ENCODE results near the gene PNCK.
"Not testable (repeated sequence)": the region's sequence is repeated elsewhere in the genome, so short reads cannot be mapped to it uniquely, and the experiment has no call there.

PNCK gene

DNA sequence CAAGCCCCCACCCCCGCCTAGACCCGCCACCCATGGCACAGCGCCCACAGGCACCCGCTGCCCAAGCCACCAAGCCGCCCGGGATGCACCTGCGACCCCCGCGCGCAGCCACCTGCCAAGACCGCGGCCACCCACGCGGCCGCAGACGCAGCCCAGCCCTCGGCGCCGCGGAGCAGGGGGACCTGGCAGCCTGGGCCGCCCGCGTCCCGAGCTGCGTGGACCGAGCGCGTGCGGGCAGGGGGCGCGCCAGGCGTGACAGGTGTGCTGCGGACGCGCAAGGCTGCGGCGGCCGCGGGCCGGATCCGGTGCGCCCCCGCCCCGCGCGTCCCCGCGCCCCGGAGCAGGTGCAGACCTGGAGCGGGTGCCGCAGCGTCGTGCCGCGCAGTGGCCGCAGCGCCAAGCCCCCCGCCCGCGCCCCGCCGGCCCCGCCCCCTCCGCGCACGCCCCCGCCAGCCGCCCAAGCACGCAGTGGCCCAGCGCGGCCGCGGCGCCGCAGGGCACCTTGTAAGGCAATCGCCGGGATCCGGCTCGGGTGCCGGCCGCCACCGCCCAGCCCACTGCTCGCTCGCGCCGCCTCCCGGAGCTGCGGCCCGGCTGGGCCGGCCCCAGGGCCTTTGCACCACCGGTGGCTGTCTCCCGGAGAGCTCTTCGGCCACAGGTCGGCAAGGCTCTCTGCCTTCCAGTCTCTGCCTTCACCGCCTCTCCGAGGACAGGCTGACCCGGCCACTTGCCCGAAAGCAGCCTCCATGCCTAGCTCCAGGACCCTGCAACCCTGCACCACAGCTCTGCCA lies at the start of gene PNCK:
Gene PNCK (minus strand): TSS at position 386 of the 791 bp plus-strand sequence. CDS start 737 bp downstream, outside the sequence.
- no peak for DNase-seq

DNA sequence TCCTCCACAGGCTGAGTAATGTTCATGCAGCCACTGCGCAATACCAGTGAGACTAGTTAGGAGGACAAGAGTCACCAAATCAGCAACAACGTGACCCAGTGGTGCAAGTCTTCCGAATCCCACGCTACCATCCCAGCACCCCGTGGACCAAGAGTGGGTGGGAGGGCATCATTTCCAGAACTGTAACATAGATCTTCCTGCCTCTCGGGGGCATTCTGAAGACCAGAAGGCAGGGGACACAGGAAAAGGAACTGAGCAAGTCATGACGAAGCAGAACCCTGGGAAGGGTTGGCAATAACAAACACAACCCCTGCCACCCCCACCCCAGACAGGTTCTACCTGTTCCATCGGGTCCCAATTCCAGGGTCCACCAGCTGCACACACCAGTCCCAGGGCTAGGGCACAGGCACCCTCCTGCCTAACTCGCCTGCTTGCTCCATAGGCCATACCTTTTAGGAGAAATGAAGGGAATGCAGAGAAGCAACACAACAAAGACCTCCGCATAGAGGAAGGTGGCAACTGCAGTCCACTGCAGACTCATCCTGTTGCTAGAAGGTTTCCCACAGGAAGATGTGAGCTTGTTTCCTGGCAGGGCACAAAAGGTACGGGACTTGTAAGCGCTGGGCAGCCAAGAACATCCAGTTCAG lies 49.2 kb upstream of the PNCK start:
- DNase-seq = no peak

DNA sequence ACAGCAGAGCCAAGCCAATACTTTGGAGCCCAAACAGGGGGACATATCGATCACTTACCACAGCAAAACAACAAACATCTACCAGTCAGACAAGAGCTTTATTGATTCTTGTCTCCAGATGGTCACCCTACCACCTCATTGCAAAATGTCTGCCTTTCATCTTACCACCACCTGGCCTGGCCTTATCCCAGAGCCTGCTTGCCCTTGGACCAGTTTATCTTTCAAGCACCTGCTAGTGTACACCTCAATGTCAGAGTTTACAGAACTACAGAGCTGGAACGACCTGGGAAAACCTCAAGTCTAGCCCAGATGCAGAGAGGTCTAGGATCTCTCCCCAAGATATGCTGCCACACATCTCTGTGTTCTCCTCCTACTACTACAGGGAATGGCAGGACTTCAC lies 46.1 kb upstream of the PNCK start:
- DNase-seq = no peak

DNA sequence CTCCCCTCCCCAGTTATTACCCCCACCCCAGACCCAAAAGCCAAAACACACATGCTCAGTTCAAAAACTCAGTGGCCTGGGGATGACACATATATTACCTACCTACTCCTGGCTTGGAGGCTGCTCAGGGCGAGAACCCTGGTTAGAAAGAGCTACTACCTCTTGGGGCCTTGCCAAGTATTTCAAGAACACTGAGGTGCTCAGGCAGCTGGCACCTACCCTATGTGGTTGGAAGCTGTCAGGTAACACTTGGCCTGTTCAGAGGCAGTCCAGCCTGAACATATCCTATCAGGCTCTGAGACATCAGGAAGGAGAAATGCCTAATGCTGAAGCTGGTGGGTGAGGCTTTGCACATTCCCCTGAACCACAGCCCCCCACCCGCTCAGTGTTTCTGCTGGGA lies 45.6 kb upstream of the PNCK start:
- no peak for DNase-seq

DNA sequence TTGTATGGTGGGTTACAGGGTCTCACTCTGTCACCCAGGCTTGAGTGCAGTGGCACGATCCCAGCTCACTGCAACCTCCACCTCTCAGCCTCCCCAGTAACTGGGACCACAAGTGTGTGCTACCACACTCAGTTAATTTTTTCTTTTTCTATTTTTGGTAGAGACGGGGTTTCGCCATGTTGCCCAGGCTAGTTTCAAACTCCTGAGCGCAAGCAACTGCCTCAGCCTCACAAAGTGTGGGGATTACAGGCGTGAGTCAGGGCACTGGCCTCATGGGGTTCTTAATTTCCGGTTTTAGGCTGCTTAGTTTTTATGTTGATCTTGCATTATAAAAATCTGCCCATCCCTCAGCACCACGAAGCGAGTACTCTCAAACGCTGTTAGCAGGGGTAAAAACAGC lies 43.8 kb upstream of the PNCK start:
- no peak for DNase-seq

DNA sequence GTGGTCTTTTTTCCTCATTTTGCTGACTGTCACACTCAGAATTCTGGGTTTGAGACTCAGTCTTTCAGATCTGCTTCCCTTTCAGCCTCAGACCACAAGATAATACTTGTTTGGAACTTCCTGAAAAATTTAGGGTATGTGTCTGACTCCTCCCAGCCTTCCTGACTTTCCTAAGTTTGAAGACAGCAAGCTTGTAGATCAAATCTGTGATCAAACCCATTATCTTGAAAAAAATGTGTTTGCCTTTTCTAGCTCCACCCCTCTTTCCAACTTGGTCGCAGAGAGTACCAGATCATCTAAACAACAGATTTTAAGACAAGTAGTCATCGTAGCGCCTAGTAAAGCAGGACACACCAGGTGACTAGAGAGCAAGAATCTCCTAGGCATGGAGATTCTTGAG lies 40.6 kb upstream of the PNCK start:
- no peak for DNase-seq

DNA sequence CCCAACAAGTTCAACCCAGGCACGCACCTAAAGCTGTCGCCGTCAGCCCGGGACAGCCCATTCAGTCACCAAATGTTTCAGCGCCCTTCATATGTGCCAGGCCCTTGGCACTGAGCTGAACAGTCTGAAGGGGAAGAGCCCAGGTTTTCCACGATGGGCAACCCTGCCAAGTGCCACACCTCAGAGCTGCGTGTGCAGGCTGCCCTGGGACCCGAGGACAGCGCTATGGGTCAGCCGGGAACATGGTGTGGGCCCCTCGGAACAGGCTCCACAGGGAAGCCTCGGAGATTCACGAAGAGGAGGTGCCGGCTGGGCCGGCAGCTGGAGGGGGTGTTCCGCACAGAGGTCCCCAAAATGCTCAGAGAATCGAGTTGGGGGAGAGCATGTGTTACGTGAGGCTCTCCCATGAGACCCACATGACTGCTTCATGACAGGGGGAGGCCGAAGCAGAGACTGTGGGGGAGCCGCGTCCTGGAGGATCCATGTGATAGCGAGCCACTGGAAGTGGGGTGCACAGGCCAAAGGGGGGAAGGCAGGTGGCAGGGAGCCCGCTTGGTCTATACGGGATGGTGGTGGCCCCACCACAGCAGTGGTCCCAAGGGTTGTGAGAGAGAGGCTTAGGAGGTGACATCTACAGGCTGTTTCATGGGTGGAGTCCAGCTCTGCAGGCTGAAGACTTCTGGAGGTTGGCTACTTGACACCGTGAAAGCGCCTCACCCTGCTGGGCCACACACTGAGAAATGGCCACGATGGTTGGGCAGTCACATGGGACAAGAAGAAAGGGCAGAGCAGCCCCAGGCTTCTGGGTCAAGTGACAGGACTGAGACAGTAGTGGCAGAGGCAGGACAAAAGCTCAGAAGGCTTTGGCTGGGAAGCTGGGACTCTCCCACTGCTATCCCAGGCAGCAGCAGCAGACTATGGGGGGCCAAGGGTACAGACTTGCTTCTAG lies 36.4 kb upstream of the PNCK start:
- no peak for DNase-seq

DNA sequence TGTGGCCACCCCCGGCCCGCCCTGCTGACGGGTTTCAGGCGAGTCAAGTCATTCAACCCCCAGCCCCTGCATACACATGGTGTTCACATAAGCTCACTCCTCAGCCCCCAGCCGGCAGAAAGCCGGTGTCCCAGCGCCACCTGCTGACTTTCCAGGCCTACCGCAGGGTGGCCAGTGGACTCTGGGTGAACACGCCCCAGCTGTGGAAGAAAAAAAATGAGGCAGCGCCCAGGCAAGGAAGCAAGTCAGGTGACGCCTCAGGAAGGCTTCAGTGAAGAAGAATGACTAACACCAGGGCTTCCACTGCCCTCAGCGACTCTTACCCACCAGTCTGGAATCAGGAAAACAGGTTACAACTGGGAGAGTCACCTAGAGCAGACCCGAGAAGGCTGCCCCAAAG lies 34.8 kb upstream of the PNCK start:
- DNase-seq = no peak

DNA sequence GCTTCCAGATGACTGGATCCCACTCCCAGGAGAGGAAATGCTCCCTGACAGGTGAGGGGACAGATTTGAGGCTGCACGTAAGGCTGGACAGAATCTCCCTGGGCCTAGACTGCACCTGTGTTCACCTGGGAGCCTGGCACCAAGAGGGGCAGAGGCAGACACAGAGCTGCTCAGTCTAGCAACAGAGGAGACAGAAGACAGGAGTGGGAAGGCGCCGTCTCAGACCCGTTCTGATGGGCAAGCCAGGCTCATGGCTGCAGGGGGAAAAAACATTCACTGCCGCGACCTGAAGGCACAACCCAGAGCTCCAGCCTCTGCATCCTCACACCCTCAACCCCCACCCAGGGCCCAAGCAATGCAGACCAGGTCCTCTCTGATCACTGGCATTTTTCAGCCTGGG lies 33.8 kb upstream of the PNCK start:
- DNase-seq = no peak

DNA sequence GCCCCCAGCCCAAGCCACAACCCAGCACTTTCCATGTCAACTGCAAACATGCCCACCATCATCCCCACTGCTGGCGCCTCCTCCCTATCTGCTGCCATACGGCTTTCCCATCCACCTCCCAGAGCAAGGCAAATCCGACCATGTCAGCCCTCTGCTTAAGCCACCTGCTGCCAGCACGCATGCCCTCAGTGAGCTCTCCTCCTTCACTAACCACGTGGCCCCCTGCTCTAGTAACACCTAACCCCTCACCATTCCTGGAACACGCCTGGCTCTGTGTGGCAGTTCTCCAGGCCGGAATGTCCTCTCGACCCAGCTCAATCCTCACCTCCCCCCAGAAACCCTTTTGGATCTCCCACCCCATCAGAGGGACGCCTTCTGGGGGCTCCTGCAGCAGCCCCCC lies 33.2 kb upstream of the PNCK start:
- DNase-seq = no peak

DNA sequence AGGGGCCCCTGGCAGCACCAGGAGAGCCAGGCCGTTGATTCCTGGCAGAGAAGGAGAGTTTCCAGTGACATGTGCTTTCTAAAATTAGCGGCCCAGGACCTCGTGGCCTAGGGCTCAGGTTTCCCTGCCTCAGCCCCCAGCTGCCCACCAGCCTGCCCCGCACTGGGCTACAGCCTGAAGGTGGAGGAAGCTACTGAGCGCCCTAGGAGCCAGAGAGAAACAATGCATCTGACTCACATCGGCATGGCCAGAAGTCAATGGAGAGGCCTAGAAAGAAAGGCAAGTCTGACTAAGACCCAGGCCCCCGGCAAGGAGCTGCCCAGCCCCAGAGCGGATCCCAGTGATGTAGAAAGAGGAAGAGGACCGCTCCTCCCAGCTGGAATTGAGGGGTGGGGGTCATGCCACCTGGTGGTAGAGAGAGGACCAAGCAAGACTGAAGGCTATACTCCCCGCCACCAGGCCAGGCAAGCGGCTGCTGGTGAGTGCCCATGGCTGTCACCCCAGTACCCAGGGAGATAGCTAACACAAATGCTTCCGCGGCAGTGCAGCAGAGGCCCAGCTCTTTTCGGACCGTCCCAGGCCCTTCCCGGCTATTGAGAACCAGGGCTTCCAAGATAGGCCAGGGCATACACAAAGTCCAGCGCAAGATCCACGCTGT lies 31.9 kb upstream of the PNCK start:
- not testable (repeated sequence) for DNase-seq

DNA sequence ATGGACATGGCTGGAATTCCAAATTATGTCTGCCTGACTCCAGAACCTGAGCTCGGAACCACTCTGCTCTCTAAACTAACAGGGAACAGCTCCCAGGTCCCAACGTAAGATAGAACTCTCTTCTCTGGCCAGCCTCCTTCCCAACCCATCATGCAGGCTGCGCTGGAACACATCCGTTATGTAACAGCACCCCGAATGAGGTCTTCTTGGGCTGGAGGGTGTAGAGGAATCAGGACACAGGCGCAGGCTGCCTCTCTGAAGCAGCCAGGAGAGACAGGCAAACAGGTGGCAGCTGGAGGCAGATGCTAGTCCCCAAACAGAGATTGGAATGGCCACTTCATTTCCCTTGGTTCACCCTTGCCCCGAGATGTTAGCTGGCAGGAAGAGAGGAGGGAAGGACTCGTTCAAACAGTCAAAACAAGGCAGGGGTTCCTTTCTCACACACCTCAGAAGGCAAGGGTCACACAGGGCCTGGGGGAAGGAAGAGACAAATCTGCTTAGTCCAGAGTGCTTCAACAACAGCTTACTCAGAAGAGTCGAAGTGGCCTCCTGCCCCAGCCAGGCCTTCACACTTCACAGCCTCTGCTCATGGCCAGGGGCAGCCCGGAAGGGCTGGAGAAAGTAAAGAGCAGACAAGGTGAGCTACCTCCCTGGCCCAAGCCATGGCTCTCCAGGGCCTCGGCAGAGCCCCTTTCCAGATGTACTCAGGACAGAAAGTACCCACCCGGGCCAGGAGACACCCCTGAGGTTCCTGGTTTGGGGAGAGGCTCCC lies 31.2 kb upstream of the PNCK start:
- DNase-seq = not testable (repeated sequence)

DNA sequence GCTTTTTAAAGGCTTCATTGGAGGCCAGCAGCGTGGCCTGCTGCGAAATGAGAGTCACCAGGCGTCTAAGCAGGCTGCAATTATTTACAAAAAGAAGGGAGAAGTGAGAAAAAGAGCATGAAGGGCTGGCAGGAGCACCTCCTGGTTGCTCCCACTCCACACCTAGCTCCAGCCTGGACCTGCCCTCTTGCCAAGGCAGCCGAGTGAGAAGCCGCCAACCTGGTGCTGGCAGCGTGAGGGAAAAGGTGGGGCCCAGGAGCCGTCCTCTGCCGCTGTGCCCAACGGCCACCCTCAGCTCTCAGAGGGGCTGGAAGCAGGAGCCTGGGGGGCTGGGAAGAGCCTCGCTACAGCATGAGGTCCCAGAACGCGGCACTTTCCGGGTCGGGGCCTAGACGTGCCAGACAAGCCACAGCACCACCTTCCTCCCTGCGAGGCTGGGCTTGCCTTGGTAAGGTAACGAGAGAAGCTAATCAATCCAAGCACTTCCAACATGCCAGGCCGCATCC lies 30.5 kb upstream of the PNCK start:
- no peak for DNase-seq

DNA sequence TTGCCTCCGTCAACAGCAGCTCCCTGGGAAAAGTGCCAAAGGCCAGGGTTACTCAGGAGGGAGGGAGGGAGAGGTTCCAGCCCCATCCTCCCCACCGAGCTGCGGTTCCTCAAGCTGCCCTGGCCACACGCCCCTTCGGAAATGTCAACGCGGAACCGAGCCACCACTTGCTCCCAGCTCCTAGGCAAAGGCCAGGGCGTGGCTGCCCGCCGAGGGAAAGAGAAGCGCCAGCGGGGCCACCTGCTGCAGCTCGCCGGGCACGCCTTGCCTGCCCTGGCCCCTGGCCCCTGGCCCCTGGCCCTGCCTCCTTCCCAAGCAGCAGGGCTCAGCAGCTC lies 29.4 kb upstream of the PNCK start:
- DNase-seq = no peak

DNA sequence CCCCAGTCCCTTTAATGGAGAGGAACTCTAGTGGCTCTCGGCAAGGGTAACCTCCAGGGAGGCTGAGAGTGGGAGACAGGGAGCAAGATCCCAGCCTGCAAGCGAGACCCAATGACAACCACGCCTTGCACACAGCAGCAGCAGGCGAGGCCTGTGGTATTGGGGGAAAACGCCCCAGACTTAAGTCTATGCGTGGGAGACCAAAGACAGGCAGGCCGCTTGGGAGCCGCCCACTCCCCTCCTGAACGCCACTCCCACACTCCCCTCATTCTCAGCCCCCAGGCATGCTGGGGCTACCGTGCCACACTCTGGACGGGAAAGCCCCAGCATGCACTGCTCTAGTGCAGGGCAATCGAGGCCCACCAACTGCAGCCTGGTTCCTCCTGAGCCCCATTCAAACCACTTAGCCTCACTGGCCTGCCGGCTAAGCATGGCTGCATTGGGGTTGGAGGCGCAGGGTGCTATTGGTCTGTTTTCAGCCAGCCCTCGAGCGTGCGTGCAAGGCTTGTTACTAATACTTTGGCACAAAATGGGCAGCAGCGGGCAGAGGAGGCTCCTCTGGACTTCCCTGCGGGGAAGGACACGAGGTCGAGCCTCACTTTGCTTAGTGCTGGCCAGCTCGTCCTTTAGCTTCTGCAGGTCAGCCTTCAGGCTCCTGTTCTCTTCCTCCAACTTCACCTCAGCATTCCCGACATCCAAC lies 28.9 kb upstream of the PNCK start:
- no peak for DNase-seq

DNA sequence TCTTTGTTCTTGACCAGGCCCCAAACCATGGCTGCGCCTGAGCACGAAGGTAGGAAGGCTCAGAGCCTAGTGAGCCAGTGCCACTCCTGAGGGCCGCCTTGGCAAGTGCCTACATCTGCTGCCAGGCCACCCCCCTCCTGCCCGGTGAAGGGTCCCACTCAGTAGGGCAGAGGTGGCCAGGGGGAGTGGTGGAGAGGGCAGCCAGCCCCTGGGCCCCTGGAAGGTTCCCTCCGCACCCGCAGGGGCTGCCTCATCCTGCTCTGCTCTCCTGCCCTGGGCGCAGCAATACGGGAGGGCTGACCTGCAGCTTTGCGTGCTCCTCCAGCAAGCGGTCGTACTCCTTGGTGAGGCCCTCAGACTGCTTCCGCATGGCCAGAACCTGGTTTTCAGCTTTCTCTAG lies 28.1 kb upstream of the PNCK start:
- DNase-seq = no peak

DNA sequence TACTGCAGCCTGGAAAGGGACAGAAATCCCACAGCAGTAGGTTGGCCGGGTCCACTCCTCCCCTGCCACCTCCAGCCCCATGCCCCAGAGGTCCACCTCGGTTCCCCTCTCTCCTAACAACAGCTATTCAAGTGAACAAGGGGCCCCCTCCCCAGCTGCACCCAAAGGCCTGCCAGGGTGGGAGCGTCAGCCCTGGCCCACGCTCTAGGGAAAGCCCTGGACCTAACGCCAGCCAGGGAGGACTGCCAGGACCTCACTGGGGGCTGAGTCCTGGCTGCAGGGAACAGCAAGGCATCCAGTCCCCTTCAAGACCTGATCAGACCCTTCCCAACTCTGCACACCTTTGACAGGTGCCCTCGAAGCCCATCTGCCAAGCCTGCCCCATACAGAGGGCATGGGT lies 27.4 kb upstream of the PNCK start:
- DNase-seq = no peak

DNA sequence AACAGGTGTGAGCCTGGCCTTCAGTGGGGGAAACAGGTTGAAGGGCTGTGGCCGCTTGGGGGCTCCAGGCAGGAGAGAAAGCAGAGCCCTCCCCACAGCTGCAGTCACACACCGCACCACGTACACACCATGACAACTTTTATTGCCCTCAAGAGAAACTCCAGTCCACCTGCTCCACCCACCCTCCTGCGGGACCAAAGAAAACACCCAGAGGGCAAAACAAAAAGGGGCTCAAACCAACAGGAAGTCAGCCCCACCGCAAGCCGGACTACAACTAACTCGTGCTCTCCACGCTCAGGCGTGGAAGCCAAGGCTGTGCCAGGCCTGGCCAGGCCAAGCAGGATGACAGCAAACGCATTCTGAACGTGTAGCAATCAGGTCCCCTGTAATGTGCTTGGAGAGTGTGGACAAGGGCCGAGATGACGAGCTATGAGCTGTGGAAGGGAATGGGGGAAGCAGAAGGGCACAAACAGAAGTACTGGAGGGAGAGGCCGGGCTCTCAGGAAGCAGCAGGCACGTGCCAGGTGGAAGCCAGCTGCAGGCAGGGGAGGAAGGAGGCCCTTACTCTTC lies 26.8 kb upstream of the PNCK start:
- no peak for DNase-seq

DNA sequence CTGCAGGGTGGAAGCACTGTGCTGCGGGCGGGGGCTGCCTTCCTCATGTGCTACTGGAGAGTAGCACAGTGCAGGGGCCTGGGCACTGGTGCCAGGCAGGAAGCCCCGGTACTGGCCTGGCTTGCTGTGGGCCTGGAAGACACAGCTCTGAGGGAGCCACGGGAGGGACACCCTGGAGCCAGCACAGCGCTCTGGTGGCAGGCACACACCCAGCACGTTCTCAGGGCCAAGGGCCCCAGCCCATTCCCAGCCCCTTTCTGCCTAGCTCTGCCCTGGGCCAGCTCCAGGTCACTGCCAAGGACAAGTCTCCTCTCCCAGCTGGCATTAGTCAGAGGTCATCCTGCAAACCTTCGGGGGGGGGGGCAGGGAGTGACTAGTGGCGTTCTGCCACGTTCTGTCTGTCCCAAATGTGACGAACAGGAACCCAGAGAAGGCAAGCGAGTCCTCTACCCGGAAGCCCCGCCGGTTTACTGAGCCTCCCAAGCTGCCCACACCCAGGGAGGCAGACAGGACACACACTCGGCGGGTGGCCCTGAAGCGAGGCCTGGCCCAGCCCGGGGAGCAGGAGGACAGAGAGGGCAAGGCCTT lies 26.3 kb upstream of the PNCK start:
- DNase-seq = not testable (repeated sequence)

DNA sequence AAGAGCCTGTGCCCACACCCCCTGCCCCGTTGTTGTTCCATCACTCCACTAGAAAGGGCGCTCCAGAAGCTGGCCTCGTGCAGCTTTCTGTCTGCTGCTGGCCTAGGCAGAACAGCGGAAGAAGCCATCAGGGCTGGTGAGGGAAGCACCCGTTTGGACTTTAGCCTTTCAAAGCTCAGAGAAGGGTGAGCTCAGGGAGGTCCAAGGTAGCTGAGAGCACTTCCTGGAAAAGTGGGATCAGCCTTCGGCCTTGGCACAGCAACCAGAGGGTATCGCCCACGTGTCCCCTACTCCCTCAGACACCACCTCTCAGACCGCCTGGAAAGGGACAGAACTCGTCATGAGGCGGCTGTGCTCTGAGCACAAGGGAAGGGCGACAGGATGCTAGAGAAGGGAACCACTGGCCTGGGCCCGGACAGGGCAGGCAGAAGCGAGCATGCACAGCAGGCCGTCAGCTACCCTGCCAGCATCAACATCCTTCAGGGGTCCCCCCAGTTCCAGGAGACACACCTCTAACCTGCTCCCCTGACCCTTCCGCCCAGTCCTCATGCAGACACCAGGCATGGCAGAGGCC lies 25.7 kb upstream of the PNCK start:
- not testable (repeated sequence) for DNase-seq
